Measurements from ENCODE around the gene CLK4. TPM values are rescaled to one million over a fixed set of nuclear protein-coding genes. Genes with fewer than 3 reads are reported as not detected.

The CLK4 gene
- total and polyA plus RNA-seq, 2 experiments from 2014 or later, result 15.3 to 18.1 TPM

DNA sequence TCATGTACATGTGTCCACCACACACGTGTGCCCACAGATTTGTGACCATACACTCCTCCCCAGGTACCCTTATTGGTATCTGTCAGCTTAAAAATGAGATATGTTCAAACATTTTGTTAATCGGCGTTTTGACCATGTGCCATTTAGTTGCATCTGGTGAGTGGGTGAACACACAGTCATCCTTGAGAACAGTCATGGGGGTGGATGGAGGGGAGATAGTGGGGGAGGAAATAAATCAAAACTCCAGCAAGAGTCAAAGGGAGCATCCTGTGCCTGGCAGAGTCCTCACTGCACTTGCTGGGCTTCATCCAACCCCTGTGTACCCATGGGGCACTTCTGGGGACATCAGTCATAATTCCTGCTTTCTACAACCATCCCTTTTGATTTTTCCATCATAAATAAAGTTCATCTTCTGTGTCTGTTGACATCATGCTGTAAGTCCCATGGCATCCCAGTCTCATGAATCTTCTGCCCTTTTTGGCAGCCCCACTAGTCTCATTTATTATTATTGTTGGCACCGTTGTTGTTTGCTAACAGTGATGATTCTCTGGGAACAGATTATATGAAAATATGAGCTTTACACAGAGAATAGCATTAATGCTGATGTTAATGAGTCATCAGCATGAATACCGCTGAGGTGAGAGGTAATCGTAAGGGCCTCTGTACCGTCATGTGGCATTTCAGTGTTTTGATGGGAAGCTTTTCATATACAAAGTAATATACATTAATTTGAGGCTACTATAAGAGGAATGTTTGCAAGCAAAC lies 24.4 kb upstream of the CLK4 start (continued):
- TF ChIP-seq, protein P1, sequence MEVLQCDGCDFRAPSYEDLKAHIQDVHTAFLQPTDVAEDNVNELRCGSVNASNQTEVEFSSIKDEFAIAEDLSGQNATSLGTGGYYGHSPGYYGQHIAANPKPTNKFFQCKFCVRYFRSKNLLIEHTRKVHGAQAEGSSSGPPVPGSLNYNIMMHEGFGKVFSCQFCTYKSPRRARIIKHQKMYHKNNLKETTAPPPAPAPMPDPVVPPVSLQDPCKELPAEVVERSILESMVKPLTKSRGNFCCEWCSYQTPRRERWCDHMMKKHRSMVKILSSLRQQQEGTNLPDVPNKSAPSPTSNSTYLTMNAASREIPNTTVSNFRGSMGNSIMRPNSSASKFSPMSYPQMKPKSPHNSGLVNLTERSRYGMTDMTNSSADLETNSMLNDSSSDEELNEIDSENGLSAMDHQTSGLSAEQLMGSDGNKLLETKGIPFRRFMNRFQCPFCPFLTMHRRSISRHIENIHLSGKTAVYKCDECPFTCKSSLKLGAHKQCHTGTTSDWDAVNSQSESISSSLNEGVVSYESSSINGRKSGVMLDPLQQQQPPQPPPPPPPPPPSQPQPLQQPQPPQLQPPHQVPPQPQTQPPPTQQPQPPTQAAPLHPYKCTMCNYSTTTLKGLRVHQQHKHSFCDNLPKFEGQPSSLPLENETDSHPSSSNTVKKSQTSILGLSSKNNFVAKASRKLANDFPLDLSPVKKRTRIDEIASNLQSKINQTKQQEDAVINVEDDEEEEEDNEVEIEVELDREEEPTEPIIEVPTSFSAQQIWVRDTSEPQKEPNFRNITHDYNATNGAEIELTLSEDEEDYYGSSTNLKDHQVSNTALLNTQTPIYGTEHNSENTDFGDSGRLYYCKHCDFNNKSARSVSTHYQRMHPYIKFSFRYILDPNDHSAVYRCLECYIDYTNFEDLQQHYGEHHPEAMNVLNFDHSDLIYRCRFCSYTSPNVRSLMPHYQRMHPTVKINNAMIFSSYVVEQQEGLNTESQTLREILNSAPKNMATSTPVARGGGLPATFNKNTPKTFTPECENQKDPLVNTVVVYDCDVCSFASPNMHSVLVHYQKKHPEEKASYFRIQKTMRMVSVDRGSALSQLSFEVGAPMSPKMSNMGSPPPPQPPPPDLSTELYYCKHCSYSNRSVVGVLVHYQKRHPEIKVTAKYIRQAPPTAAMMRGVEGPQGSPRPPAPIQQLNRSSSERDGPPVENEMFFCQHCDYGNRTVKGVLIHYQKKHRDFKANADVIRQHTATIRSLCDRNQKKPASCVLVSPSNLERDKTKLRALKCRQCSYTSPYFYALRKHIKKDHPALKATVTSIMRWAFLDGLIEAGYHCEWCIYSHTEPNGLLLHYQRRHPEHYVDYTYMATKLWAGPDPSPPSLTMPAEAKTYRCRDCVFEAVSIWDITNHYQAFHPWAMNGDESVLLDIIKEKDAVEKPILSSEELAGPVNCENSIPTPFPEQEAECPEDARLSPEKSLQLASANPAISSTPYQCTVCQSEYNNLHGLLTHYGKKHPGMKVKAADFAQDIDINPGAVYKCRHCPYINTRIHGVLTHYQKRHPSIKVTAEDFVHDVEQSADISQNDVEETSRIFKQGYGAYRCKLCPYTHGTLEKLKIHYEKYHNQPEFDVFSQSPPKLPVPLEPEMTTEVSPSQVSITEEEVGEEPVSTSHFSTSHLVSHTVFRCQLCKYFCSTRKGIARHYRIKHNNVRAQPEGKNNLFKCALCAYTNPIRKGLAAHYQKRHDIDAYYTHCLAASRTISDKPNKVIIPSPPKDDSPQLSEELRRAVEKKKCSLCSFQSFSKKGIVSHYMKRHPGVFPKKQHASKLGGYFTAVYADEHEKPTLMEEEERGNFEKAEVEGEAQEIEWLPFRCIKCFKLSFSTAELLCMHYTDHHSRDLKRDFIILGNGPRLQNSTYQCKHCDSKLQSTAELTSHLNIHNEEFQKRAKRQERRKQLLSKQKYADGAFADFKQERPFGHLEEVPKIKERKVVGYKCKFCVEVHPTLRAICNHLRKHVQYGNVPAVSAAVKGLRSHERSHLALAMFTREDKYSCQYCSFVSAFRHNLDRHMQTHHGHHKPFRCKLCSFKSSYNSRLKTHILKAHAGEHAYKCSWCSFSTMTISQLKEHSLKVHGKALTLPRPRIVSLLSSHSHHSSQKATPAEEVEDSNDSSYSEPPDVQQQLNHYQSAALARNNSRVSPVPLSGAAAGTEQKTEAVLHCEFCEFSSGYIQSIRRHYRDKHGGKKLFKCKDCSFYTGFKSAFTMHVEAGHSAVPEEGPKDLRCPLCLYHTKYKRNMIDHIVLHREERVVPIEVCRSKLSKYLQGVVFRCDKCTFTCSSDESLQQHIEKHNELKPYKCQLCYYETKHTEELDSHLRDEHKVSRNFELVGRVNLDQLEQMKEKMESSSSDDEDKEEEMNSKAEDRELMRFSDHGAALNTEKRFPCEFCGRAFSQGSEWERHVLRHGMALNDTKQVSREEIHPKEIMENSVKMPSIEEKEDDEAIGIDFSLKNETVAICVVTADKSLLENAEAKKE (CRISPR knock-in tag; IDR thresholded peaks at IDR 0.05), result no peak
- TF ChIP-seq CREB1 (CRISPR knock-in tag; IDR thresholded peaks at IDR 0.05; ENCODE audit: low read depth) (no peak), JUNB (IDR thresholded peaks at IDR 0.05; ENCODE audit: unreplicated experiment) (no peak)

DNA sequence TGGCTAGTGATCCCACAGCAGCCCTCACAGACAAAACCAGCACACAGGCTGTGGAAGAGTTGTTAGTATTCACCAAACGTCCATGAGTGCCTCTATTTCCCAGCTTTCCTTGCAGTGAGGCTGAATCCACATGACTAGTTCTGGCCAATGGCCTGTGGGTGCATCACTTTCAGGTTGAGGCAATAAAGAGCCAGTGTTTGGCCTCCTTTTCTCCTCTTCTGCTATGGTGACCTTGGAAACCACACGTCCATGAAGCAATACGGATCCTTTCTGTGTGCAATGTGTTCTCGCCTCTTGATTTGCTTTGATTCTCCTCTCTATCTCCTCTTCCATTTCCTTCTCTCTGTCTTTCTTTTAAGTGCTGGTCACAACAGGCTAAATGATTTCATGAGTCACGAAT lies 23.4 kb upstream of the CLK4 start:
- no peak overlapping the region for H3K4me3 Mint-ChIP-seq
- H3K9me3 Mint-ChIP-seq, result peaks cover 54% of the 10 kb centered on the region
- H3K27me3 Mint-ChIP-seq (ENCODE audit: insufficient read depth, low read depth, poor library complexity), result no peaks in the 10 kb centered on the region
- TF ChIP-seq, protein P2, sequence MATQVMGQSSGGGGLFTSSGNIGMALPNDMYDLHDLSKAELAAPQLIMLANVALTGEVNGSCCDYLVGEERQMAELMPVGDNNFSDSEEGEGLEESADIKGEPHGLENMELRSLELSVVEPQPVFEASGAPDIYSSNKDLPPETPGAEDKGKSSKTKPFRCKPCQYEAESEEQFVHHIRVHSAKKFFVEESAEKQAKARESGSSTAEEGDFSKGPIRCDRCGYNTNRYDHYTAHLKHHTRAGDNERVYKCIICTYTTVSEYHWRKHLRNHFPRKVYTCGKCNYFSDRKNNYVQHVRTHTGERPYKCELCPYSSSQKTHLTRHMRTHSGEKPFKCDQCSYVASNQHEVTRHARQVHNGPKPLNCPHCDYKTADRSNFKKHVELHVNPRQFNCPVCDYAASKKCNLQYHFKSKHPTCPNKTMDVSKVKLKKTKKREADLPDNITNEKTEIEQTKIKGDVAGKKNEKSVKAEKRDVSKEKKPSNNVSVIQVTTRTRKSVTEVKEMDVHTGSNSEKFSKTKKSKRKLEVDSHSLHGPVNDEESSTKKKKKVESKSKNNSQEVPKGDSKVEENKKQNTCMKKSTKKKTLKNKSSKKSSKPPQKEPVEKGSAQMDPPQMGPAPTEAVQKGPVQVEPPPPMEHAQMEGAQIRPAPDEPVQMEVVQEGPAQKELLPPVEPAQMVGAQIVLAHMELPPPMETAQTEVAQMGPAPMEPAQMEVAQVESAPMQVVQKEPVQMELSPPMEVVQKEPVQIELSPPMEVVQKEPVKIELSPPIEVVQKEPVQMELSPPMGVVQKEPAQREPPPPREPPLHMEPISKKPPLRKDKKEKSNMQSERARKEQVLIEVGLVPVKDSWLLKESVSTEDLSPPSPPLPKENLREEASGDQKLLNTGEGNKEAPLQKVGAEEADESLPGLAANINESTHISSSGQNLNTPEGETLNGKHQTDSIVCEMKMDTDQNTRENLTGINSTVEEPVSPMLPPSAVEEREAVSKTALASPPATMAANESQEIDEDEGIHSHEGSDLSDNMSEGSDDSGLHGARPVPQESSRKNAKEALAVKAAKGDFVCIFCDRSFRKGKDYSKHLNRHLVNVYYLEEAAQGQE (IDR thresholded peaks at IDR 0.05; ENCODE audit: unreplicated experiment), result no peak
- no peak for TF ChIP-seq STAT1 (IDR thresholded peaks at IDR 0.05; ENCODE audit: unreplicated experiment)
- no peak for TF ChIP-seq EZH2 (IDR thresholded peaks at IDR 0.05; ENCODE audit: low read depth, unreplicated experiment)
- TF ChIP-seq JUNB (IDR thresholded peaks at IDR 0.05; ENCODE audit: unreplicated experiment), result no peak
- no peak for TF ChIP-seq CREB1 (CRISPR knock-in tag; IDR thresholded peaks at IDR 0.05; ENCODE audit: low read depth)

More for the DNA sequence above, 23.4 kb upstream of the CLK4 start:
- ATAC-seq, result no peak
- no peak overlapping the region for H3K27ac ChIP-seq (ENCODE audit: low read depth)
- DNase-seq (ENCODE audit: low spot score), result no peak
- no peak overlapping the region for H3K4me3 ChIP-seq
- H4K20me1 ChIP-seq (replicated peaks; ENCODE audit: insufficient read depth), result no peaks in the 10 kb centered on the region
- H3K4me1 Mint-ChIP-seq, result no peaks in the 10 kb centered on the region
- no peaks in the 10 kb centered on the region for H3K27me3 ChIP-seq (ENCODE audit: insufficient read depth)
- 0 out of 2 replicates have a peak, but pooled peaks cover 3% of the 10 kb centered on the region for H3K4me1 ChIP-seq (ENCODE audit: insufficient read depth)
- no peaks in the 10 kb centered on the region for H3K9me2 ChIP-seq (ENCODE audit: insufficient read depth)
- no peaks in the 10 kb centered on the region for H3K36me3 ChIP-seq (ENCODE audit: insufficient read depth)
- H2AFZ ChIP-seq, result no peak overlapping the region
- no peaks in the 10 kb centered on the region for H3F3A ChIP-seq (replicated peaks; ENCODE audit: low read depth)
- no peak overlapping the region for H3K4me2 ChIP-seq
- peaks cover 10% of the 10 kb centered on the region for H3K36me3 Mint-ChIP-seq (ENCODE audit: low read depth)
- H3K27ac Mint-ChIP-seq, result no peak overlapping the region
- H3K79me2 ChIP-seq (replicated peaks; ENCODE audit: insufficient read depth), result no peaks in the 10 kb centered on the region

Data from GM23338 (cell line).